T-helper 1 cell (primary cell): ENCODE measurements around the gene WBP1L.
"Not testable (repeated sequence)": the region's sequence is repeated elsewhere in the genome, so short reads cannot be mapped to it uniquely, and the experiment has no call there.

Experiments
- DNase-seq, 5 donors: peaks; one replicate each; pipeline ENCODE4 v3.0.0-alpha.2; 2012 to 2020
- total RNA-seq, 4 donors: gene quantifications; one replicate each; lab custom pipeline; 2026; lab: John Stamatoyannopoulos, UW

The WBP1L gene
- total RNA-seq, result 19.9 to 37.7 (median 30.9) reads per million in 4 donors

- DNase-seq, result peak; percentile 88 to 98 (median 92)
Measured at GRCh38 chr10:102743588-102744373, at the start of gene WBP1L. WBP1L (plus strand) TSS chr10:102743948; CDS start chr10:102744054, 106 bp downstream.

- not testable (repeated sequence) for DNase-seq
Measured at GRCh38 chr10:102695401-102695800, 48.3 kb upstream of the WBP1L start.

- DNase-seq, result no peak
Measured at GRCh38 chr10:102696736-102697135, 47.0 kb upstream of the WBP1L start.

GRCh38 chr10:102698894-102699293 is 44.9 kb upstream of the WBP1L start:
- no peak for DNase-seq

DNA sequence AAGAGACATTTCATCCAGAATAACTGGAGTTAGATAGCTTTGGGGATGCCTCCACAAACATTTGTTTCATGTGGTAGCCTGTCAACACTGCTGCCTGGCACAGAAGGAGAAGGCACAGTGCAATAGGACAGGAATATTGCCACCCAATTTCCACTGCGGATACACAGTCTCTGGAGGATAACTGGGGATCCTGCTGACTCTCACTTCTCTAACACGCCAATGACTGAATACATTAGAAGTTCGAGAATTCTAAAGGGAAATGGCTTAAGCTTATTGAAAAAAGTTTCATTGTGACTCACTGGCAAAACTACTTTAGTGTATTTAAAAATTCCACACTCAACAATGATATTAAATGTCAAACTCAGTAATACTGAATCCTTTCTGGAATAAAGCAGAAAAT is 42.5 kb upstream of the WBP1L start:
- no peak for DNase-seq

- DNase-seq, result no peak
Measured at GRCh38 chr10:102701796-102702195, 42.0 kb upstream of the WBP1L start.

DNA sequence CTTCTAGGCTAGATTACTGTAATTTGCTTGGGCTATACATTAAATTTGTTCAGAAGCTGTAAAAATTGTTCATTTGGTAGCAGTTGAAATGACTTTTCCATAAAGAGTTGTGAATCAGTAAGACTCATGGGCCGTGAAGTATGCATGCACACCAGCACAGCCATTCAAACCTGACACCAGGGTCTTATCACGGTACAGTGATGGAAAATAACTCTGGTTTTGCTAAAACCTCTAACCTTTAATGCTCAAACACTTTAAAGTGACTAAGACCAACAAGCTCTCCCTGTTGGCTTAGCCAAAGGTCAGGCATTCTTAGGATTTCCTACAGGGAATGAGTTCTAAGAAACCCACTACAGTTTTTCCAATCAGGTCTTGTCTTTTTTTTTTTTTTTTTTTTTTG is 41.0 kb upstream of the WBP1L start:
- no peak for DNase-seq

DNA sequence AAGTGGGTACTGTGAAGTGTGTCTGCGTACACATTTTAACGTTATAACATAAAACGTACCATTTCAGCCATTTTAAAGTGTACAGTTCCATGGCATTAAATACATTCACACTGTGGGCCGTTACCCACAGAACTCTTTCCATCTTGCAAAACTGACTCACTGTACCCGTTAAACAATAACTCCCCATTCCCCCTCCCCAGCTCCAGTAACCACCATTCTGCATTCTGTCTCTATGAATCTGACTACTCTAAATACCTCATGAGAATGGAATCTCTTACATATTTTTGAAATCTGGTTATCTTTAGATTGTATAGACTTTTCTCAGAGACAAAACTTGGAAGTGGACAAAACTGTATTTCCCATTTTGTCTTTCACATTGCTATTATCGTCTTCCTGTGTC is 38.8 kb upstream of the WBP1L start:
- no peak for DNase-seq

DNA sequence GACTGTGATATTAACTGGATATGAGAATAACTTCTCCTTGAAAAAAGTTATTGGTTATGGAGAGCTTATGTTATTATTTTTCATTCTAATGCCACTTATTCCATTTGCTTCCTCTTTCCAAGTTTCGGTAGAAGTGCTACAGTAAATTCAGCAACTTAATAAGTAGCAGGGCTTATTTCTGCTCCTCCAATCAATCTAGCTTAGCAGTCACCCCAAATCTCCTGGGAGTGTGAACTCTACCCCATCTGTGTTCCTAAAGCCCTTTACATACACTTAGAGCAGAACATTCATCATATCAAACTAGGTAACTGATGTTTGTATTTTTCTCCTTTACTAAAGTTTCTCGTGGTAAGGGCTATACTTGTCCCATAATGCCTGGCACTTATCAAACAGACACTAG is 38.2 kb upstream of the WBP1L start:
- no peak for DNase-seq

- DNase-seq, result peak in 1 of 5 donors; percentile 48
Measured at GRCh38 chr10:102710609-102711008, 33.1 kb upstream of the WBP1L start.

DNA sequence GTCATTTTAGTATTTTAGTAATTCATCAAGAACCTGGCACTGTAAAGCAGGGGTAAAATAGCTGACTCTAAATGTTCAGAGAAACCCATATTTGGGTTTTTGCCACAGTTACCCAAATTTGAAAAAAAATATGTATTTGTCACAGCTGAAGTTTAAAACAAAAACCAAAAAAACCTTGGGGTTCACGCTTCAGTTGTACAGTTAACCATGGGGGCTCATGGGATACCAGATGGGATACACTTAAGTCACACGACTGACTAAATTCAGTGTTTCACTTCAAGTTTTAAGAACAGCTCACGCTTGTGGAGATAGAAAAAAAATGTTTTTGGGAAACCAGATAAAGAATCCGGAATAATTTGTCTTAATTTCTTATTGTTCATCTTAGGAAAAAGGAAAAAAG is 31.7 kb upstream of the WBP1L start:
- DNase-seq, result no peak

DNA sequence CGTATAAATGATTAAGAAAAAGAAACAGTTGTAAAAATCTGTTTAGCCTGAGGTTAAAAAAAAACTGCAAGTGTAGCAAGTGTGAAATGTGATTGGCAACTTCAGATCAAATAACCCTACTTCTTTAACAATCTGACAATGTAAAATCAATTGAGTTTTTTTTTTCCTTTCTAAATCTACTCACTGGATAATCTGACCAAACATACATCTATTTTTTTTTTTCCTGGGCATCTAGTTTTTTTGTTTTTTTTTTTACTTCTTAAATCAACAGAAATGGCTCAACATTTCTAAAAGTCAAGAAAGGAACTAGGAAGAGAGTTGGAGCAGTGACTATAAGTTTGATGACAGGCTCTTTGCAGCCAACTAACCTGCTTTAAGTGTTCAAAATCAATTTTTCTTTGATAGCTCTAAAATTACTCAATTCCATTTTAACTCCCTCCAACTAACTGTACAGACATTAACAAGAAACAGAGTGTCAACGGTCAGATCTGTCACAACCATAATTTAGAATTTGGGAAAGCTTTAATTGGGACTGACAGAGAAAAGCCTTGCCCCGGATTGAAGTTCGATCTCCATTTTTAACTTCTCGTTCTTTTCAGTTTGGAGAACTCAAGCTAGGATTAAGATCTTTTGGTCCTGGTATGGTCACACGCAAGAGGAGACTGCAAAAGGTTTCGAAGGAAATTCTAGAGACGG is 30.8 kb upstream of the WBP1L start:
- no peak for DNase-seq

DNA sequence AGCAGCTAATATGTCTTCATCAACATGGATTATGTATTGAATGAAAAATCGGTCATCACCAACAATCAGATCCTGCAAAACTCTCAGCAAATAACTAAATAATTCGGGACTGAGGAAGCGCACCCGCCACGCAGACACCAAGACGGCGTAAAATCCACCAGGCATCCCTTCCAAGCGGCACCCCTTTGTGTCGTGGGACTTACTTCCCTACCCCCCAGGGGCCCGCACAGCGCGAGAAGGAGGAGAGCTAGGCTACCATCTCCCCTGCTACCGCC is 30.3 kb upstream of the WBP1L start:
- no peak for DNase-seq

- DNase-seq, result peak; percentile 85 to 98 (median 88)
Measured at GRCh38 chr10:102713814-102714620, 29.7 kb upstream of the WBP1L start, which contains the start of gene ARL3. ARL3 (minus strand) TSS chr10:102714397; CDS start chr10:102714275, 122 bp downstream.

- peak; percentile 9 to 48 (median 42) for DNase-seq
Measured at GRCh38 chr10:102714621-102715455, 28.9 kb upstream of the WBP1L start, which contains the start of gene SFXN2. SFXN2 (plus strand) TSS chr10:102714636; CDS start chr10:102726637, 12,001 bp downstream.

- no peak for DNase-seq
Measured at GRCh38 chr10:102715880-102716279, 27.9 kb upstream of the WBP1L start.

- not testable (repeated sequence) for DNase-seq
Measured at GRCh38 chr10:102716900-102717565, 26.7 kb upstream of the WBP1L start.

DNA sequence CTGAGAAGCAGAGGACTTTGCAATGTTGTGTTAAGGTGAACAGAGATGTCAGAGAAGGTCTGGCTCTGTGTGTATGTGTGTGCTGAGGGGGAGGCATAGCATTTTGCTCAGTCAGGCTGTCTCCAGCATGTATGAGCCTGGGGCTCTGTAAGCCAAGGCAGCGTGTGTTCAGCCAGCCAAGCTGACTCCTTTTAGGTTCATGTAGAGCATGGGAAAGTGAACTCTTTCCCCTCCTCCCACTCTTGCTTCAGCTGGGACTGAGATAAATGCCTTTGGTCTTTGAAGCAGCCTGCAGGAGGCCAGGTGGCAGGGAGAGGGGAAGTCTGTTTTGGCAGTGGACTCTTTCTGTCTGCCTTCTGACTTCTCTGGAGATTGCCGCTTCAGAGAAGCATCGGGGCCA is 25.5 kb upstream of the WBP1L start:
- DNase-seq, result no peak

GRCh38 chr10:102720337-102720736 is 23.4 kb upstream of the WBP1L start:
- no peak for DNase-seq

DNA sequence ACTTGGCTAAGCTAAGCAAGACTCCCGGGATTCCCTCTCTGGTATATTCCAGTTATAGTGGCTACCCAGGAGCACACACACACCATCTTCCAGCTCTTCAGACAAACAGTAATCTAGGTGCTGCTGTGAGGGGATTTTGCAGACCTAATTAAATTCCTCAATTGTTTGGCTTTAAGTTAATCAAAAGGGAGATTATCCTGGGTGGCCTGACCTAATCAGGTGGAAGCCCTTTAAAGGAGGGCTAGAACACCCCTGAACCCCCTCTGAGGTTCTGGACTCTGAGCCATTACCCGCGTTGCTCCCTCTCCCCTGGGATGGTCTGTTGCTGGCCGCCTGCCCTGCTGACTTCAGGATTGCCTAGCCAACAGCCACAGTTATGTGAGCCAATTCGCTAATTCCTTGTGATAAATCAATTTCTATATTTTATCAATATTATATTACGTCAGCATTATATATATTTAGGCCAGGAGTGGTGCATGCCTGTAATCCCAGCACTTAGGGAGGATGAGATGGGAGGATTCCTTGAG is 22.9 kb upstream of the WBP1L start:
- no peak for DNase-seq

GRCh38 chr10:102721954-102722353 is 21.8 kb upstream of the WBP1L start:
- DNase-seq, result no peak
